Skin epidermis (tissue), 12 donors: ENCODE results near the gene HSF5.
"Not testable (repeated sequence)": the region's sequence is repeated elsewhere in the genome, so short reads cannot be mapped to it uniquely, and the experiment has no call there.

Experiments
- H3K27ac ChIP-seq, 21 experiments: fragments of 200-600 bp; sonication (generic) in 11 of 21; one replicate each; pipeline ENCODE4 v1.5.0; 2020; ENCODE audit warnings: mild to moderate bottlenecking in 3 of 21, inconsistent platforms in 2 of 21, moderate library complexity in 2 of 21
- H3K4me3 ChIP-seq, 7 experiments: fragments of 200-600 bp; sonication (generic) in 2 of 7; one replicate each; pipeline ENCODE4 v1.5.0; 2020; ENCODE audit warnings: inconsistent platforms in 2 of 7, mild to moderate bottlenecking in 2 of 7, moderate library complexity in 1 of 7

HSF5 gene

DNA sequence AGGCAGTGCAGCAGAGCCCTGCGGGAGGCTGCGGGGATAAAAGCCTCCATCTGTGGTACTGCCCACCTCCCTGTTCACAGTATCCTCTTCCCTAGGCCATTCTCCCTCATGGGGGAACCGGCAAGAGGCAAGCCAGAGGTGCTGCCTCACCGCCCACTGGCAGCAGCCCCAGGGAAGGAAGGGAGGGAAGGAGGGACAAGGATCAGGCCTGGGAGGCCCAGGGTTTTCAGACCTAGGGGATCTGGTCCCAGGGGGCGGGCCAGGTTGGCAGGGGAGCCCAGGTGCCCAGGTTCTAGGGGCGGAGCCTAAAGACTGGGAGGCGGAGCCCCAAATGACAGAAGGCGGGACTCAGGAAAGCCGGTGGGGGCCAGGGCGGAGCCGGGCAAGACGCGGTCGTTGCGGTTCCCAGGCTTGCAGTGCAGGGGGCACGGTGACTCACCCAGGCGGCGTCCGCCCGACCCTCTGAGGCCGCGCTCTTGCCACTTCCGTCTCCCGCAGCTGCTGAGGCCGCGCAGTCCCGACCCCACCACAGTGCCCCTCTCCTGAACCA is 29.2 kb upstream of the HSF5 start:
- Histone ChIP-seq H3K4me3 (peak overlapping the region; percentile 55 to 64 (median 63)), H3K27ac (peak overlapping the region in 20 of 21 experiments; percentile 65 to 92 (median 86))

DNA sequence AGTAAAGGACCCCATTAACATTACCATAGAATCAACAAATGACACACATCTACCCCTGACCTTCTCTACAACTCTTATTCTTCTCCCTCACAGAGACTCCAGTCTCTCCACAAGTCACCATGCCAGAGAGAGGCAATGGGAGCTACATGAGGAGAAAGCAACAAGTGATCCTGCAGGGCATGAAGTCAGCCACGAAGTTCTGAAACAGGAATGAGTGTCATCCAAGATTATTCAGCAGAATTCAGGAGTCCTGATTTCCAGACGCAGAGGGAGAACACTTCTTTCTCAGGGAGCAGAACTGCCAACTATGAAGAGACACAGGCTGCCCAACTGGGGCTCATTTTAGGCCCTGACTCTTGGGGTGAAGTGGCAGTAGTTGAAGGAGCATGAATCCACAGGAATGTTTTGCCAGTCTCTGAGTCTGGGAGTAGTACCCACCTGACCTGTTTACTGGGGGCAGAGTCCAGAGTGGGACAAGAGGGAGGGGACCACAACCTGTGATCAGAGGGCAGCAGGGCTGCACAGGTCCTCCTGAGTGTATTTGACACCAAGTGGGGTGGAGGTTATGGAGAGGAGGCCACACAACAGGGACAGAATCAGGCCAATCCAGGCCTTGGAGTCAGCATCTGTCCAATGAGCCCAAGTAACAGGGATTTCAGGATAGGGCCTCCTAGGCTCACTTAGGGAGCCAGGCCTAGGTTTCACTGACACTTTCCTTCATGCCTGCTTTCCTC is 28.6 kb upstream of the HSF5 start:
- Histone ChIP-seq H3K27ac (peak overlapping the region in 20 of 21 experiments; percentile 65 to 92 (median 86)), H3K4me3 (peak overlapping the region; percentile 55 to 64 (median 63))

DNA sequence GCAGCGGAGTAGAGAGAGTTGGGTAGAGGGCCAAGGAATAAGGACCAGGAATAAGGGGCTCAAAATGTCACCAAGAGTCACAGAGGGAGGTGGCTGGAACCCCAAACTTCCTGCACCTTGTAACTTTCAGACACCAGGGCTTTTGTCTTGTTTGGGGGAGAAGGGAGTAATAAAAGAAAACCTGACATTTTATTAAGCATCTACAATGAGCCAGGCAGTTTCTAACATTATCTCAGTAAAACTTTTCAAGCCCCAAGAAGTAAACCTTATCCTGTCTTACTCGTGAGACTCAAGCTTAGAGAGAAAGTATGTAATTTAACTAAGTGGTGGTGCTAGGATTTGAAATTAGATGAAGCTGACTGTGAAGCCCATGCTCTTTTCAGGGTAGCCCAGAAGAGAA is 27.1 kb upstream of the HSF5 start:
- peak overlapping the region in 1 of 7 experiments; percentile 84 for H3K4me3 ChIP-seq
- H3K27ac ChIP-seq: peak overlapping the region in 12 of 21 experiments; percentile 1 to 85 (median 76)

DNA sequence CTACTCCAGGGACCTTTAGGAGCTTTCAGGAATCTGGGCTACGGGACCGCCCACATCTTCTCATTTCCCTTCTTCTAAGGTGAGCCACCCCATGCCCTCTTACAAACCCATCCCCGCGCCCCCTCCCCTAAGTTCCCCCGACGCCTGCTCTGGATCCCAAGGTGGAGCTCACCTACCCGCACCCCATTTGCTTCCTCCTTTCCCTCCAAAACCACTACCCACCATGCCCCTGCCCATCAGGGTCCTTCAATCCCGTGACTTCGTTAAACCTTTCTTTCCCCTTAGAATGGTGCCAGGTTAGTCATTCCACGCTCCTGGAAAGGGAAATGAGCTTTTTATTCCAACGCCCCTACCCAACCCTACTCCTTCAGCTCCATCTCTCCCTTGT is 26.6 kb upstream of the HSF5 start:
- H3K4me3 ChIP-seq: peak overlapping the region; percentile 54 to 86 (median 78)
- peak overlapping the region in 15 of 21 experiments; percentile 1 to 85 (median 75) for H3K27ac ChIP-seq

DNA sequence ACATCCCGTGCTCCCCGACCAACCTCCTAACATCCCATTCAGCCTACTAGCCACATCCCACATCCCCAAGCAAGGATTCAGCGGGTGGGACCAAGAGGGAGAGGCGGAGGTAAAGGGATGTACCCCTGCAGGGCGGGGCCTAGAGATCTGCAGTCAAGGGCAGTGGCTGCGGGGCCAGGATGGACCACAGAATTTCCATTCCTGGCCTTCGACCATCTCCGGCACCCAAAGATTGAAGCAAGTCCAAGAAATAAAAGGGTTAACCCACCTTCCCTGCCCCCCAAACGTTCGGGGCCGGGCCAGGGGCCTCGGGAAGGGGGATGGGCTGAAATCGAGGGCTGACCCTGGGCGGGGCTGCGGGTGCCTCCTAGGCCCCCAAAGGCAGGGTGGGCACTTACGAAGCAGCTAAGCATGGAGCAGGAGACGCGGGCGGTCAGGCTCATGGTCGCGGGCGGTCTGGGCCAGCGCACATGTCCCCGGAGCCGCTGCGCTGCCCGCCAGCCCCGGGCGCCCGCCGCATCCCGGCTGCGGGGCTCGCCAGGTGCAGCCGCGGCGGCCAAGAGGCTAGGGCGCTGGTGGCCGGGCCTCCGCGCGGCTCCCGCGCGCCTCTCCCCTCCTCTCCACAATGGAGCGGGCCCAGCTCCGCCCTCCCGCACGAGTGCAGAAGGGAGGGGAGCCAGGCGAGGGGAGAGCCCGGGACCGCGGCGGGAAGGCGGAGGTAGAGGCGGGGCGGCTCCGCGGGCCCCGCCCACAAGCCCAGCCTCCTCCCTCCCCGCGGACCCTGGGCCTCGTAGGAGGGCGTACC is 26.0 kb upstream of the HSF5 start, which contains the start of gene MTMR4:
TSS of gene MTMR4 (minus strand) at position 674 of the 805 bp plus-strand sequence. CDS start at position 443, 231 bp downstream.
- peak within 1 kb of the TSS; percentile 14 to 85 (median 71) for H3K27ac ChIP-seq

DNA sequence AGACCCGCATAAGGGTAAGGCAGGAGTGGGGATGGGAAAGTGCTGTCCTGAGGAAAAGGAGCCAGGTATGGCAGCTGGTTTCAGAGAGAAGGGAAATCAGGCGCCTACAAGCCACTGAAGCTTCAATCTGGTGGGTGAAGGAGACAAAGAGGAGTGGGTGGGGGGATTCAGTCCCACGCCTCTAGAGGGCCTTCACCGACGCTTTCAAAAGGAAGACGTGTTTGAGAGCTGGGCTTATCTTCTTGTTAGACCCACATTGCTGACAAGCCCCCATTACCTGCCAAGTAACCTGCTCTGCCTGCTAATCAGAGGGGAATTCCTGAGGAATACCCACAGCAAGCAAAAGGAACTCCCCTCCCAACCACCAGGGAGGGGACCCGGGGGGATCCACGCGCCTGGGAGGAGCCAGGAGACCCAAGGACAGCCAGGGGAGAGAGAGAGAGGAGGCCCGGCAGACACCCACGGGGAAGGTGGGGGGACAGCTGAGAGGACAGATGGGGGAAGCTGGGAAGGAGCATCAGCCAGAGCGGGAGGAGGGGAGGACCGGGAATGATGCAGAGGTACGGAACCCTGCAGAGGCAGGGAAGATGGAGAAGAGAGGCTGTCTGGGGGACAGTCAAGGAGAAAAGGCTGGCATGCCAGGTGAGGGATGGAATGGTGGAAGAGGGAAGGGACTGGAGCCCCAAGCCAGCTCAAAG is 25.2 kb upstream of the HSF5 start:
- peak overlapping the region; percentile 54 to 86 (median 78) for H3K4me3 ChIP-seq
- peak overlapping the region in 12 of 21 experiments; percentile 10 to 85 (median 71) for H3K27ac ChIP-seq

More for the DNA sequence above, 26.0 kb upstream of the HSF5 start, which contains the start of gene MTMR4:
- H3K4me3 ChIP-seq: peak within 1 kb of the TSS; percentile 54 to 86 (median 78)

DNA sequence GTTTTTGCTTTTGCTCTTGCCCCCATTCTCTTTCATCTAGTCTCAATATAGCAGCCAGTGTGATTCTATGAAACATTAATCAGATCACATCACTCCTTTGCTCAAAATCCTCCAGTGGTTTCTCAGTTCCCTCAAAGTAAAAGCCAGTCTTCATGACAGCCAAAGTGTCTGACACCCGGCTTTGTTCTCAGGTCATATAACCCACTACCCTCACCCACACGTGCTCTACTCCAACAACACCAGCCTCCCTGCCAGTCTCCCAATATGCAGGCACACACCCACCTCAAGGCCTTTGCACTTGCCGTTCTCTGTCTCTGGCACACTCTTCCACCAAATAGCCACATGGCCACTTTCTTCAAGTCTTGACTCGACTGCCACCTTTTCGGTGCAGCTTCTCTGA is 21.9 kb upstream of the HSF5 start:
- H3K4me3 ChIP-seq: no peak overlapping the region
- H3K27ac ChIP-seq: no peak overlapping the region

DNA sequence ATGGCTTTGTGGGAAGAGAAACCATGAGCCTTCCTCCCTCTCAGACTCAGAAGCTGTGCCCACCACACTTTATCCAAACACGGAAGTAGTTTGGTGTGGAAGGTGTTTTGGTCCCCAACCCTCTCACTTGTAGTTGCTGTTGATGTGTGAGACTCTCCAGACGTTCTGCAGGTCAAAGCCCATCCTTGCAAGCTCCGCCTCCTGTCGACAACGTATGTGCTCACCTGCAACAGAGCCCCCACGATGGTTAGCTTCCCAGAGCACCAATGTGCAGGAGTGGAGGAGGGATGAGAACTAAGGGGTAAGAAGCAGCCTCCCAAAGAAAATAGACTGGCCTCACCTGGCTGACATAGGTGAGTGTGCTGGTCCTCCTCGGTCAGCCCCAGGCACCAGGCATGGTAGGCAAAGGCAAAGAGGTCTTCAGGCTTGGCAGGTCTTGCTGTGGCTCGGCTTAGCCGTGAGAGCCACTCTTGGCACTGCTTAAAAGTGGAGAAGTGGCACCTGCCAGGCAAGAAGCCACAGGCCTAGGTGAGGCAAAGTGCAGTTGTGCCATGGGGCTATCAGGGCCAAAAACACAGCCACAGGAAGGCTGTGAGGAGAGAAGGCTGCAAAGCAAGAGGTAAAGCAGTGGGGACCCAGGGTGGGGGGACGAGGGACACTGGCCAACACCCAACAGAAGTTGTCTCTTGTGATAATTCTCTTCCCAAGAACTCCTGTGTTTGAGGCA is 20.3 kb upstream of the HSF5 start:
- no peak overlapping the region for H3K27ac ChIP-seq
- no peak overlapping the region for H3K4me3 ChIP-seq

DNA sequence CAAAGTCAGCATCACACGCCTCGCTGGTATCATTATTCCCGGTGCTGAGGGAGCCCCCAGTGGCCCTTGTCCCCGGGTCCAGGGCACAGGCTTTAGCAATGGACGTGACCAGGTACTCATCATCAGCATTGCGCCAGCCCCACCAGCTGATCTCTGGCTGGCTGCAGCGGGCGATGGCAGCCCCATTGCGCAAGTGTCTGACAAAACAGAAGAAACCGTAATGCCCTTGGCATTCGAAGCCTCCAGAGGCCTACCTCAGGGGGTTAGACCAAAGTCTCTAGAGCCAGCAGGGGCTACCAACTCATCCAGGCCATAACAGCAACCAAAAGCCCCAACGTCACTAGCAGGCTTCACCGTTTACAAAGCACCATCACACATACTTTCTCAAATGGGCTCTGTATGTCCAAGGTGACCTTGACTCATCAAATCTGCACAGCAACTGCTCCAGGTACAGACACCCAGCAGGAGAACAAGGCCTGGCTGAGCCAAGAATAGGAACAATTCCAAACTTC is 19.0 kb upstream of the HSF5 start:
- Histone ChIP-seq H3K27ac (peak overlapping the region in 1 of 21 experiments; percentile 7), H3K4me3 (no peak overlapping the region)

DNA sequence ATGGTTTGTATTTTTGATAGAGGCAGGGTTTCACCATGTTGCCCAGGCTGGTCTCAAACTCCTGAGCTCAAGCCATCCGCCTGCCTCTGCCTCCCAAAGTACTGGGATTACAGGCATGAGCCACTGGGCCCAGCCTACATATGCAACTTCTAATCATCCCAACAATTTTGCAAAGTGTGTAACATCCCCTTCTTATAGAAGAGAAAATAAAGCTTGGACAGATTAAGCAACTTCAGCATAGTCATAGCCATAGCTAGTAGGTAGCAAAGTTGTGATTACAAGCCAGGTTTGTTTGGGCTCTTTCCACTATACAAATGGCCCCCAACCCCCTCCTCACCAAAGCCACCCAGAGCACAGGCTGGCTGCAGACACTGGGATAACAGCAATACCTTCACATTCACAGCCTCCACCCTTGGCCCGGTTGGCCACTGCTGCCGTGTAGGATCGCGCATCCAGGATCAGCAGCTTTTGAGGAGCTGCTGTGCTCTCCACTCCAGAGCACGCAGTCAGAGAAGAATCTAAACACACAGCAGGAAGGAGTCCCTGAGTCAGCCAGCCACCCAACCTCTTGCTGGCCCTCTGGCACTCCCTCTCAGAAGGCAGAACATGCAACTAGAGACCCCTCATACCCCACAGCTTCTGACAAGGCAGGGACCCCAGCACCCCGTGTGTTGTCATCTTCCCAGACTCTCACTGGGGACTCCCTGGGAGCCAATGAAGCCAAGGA is 18.3 kb upstream of the HSF5 start:
- no peak overlapping the region for H3K4me3 ChIP-seq
- peak overlapping the region in 1 of 21 experiments; percentile 7 for H3K27ac ChIP-seq

DNA sequence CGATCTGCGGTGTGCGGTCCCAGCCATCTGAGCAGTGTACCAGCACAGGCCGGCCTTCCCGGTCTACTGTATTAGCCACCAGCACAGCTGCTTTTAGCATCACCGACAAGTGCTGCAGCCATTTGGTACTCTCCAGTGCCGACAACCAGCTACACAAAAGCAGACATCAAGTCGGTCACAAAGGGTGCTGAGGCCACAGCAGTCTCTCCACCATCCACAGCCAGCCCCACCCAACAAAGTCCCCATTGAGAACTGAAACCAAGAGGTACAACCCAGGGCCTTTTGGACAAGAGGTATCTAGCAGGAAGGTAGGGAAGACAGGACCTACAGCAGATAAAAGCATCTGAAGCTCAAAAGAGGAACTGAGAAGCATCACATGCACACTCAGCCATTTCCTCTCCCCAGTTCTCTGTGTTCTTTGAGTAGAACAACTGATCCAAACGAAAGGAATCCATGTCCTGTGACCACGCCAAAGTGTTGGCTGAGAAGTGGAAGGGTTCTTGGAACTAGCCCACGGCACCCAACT is 16.7 kb upstream of the HSF5 start:
- Histone ChIP-seq H3K27ac (peak overlapping the region in 2 of 21 experiments; percentile 54 to 59), H3K4me3 (no peak overlapping the region)

DNA sequence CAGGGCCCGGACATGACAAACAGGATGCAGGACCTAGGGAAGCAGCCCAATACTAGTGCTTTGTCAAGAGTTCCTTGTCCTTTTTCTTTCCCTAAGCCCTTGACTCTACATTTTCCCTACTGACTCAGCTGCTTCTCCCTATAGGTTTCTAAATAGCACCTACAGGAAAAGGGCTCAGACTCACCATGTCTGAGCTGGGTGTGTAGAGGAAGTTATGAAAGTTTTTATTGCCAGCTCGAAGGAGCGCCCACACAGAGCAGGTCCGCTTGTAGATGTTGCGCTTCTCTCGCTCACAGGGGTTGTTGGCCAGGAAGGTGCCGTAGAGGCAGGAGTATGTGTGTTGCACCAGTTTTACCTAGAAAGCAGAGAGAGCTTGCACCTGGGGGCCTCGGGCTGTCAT is 15.7 kb upstream of the HSF5 start:
- Histone ChIP-seq H3K4me3 (no peak overlapping the region), H3K27ac (no peak overlapping the region)

DNA sequence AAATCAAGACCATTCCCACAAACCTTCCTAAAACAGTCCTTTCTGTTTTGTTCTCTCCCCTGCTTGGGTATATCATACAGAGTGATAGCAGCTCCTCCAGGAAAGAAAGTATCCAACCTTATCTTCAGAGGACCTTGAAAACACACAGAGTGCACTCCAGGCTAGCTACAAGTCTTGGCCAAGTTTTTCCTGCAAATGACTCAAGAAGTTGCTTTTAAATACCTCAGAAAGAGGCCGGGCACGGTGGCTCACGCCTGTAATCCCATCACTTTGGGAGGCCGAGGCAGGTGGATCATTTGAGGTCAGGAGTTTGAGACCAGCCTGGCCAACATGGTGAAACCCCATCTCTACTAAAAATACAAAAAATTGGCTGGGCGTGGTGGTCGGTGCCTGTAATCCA is 14.9 kb upstream of the HSF5 start:
- H3K27ac ChIP-seq, H3K4me3 ChIP-seq: not testable (repeated sequence)

DNA sequence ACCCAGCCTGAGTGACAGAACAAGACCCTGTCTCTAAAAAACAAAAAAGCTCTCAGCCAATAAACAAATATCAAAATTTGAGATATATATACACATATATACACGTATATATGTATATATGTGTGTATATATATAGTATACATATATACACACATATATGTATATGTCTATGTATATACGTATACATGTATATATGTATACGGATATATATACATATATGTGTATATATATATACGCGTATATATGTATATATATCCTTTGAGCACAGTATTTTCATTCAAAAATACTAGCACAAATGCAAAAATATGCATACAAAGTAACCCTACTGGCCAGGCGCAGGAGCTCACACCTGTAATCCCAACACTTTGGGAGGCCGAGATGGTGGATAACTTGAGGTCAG is 13.2 kb upstream of the HSF5 start:
- no peak overlapping the region for H3K4me3 ChIP-seq

DNA sequence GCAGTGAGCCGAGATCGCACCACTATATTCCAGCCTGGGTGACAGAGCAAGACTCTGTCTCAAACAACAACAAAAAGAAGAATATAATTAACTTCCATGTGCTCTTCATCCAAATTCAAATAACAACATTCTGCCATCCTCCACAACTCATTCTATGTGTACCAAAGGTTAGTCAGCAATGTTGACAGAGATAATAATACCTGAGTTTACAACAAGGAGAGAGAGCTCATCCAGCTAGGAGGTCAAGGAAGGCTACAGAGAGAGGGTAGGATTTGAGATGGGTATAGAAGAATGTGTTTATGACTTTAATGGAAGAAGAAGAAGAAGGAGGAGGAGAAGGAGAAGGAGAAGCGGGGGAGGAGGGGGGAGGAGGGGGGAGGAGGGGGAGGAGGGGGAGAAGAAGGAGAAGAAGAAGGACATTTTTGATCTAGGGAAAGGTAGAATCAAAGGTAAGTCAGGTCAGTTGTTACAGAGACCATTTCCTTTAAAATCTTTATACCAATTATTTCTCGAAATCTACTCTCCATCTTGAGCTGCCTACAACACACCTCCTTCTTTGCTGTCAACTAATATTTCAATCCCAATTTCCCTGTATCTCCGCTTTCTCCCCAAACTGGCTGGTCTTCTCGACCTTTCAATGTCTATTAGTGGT is 10.1 kb upstream of the HSF5 start:
- H3K27ac ChIP-seq: no peak overlapping the region
- no peak overlapping the region for H3K4me3 ChIP-seq

More for the DNA sequence above, 13.2 kb upstream of the HSF5 start:
- H3K27ac ChIP-seq: no peak overlapping the region

DNA sequence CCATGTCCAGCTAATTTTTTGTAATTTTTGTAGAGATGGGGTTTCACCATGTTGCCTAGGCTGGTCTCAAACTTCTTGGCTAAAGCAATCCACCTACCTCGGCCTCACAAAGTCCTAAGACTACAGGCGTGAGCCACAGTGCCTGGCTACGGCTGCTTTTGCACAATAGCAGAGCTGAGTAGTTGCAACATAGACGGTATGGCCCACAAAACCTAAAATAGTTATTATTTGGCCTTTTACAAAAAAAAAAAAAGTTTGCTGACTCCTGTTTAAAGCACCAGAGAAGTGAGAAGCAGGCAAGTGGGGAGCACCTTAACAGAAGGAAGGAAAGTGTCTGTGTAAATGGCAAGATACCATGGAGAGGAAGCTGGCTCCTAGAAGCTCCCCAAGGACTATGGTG is 5.3 kb upstream of the HSF5 start:
- H3K27ac ChIP-seq: peak overlapping the region in 1 of 21 experiments; percentile 29
- H3K4me3 ChIP-seq: no peak overlapping the region
